Neutrophil (primary cell): ENCODE measurements around the gene SPG21.

Experiments used
- H3K27ac ChIP-seq: fragments of 200-600 bp; sonication (generic); 2 replicates; pipeline ENCODE4 v1.5.1; 2016; ENCODE audit warnings: mild to moderate bottlenecking, moderate library complexity
- H3K27me3 ChIP-seq: fragments of 200-600 bp; sonication (generic); 2 replicates; pipeline ENCODE4 v1.6.0; 2016; ENCODE audit warnings: mild to moderate bottlenecking
- H3K36me3 ChIP-seq: fragments of 200-600 bp; sonication (generic); 2 replicates; pipeline ENCODE4 v1.5.1; 2017
- H3K4me1 ChIP-seq, 2 experiments: fragments of 200-600 bp in 1 of 2; sonication (generic) in 1 of 2; 1 replicate in 1 of 2; 2 replicates in 1 of 2; pipeline versions ENCODE4 v1.5.1 to v1.6.1; 2013 to 2016; ENCODE audit warnings: low read depth in 1 of 2, low read length in 1 of 2, mild to moderate bottlenecking in 1 of 2, moderate library complexity in 1 of 2; ENCODE audit not compliant: control insufficient read depth in 1 of 2, insufficient read depth in 1 of 2
- H3K4me3 ChIP-seq, 2 experiments: fragments of 200-600 bp in 1 of 2; sonication (generic) in 1 of 2; 1 replicate in 1 of 2; 2 replicates in 1 of 2; pipeline ENCODE4 v1.5.1; 2013 to 2016; ENCODE audit warnings: low read depth in 1 of 2, low read length in 1 of 2, mild to moderate bottlenecking in 1 of 2, moderate library complexity in 1 of 2
- H3K9me3 ChIP-seq: fragments of 200-600 bp; sonication (generic); 2 replicates; pipeline ENCODE4 v1.5.1; 2016
- TF ChIP-seq, protein P1 (sequence below): fragments of 200-600 bp; sonication (generic); IDR thresholded peaks from 2 replicates; pipeline ENCODE4 v1.5.1; 2016; ENCODE audit warnings: antibody characterized with exemption

Gene SPG21

DNA sequence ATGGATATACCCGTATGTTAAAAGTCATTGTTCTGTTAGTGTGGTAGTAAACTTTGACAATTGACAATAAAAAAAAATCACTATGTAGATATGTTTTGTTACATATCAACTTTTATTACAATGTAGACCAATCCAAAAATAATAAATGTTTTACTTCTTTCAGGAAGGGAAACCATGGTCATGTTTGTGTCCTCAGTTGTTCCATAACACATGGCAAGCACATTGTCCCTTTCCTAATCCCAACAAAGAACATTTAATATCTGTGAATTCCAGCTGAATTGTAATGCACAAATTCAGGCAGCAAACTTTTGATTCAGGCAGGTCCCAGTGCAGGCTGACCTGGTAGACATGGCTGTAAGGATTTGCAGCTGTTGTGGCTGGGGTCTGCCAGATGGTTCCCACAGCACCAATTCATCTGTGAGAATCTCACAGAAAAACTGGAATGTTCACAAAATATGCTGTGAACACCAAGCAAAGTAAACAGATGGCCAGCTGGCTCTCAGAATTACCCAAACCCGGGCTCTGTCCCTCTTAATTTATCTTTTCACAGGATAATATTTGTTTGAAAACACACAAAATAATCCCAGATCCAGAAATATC lies 1.9 kb upstream of the SPG21 start:
- H3K27ac ChIP-seq, result no peak overlapping the region
- H3K36me3 ChIP-seq, result peaks cover 4% of the 10 kb centered on the region

DNA sequence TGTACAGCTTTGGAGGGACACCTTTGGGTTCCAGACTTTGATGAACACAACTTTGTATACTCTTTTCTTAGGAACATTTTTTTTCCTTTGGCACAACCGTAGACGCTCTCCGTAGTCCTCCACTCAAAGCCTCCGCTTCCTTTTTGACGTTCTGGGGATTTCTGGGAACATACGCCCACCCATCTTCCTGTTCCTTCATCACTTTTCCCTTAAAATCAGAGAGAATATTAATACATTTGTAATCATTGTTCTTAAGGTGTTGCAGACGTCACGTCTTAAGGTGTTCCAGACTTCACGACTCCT lies 405 bp upstream of the SPG21 start:
- H3K4me3 ChIP-seq, result peak overlapping the region; percentile 98

More for the DNA sequence above, 1.9 kb upstream of the SPG21 start:
- TF ChIP-seq, protein P1, sequence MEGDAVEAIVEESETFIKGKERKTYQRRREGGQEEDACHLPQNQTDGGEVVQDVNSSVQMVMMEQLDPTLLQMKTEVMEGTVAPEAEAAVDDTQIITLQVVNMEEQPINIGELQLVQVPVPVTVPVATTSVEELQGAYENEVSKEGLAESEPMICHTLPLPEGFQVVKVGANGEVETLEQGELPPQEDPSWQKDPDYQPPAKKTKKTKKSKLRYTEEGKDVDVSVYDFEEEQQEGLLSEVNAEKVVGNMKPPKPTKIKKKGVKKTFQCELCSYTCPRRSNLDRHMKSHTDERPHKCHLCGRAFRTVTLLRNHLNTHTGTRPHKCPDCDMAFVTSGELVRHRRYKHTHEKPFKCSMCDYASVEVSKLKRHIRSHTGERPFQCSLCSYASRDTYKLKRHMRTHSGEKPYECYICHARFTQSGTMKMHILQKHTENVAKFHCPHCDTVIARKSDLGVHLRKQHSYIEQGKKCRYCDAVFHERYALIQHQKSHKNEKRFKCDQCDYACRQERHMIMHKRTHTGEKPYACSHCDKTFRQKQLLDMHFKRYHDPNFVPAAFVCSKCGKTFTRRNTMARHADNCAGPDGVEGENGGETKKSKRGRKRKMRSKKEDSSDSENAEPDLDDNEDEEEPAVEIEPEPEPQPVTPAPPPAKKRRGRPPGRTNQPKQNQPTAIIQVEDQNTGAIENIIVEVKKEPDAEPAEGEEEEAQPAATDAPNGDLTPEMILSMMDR, result no peak
- H3K4me1 ChIP-seq, result peaks cover 27 to 34% of the 10 kb centered on the region in 2 experiments
- H3K27me3 ChIP-seq, result no peaks in the 10 kb centered on the region
- H3K4me3 ChIP-seq, result no peak overlapping the region
- no peaks in the 10 kb centered on the region for H3K9me3 ChIP-seq

DNA sequence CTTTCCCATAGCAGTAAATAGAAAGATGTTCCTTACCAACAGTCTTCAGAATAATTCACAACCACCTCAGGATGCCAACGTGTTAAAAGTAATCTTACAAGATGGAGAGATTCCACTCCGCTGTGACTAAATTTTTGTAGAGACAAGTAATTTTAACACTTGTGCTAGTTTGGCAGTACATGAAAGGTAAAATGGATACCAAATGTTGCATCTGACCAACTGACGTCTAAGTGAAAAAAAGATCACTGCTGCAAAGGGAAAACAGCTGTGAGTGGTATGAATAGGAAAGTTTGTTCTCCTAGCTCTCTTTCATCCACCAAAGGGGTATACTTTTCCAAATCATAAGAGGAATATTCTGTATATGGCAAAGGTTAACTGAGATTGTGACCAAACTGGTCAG lies 2.6 kb downstream of the SPG21 start:
- TF ChIP-seq, protein P1, result no peak
- Histone ChIP-seq H3K9me3 (no peaks in the 10 kb centered on the region), H3K4me1 (peaks cover 72 to 76% of the 10 kb centered on the region in 2 experiments), H3K27ac (peak overlapping the region; percentile 97), H3K27me3 (no peaks in the 10 kb centered on the region), H3K36me3 (peaks cover 12% of the 10 kb centered on the region), H3K4me3 (peak overlapping the region in 1 of 2 experiments; percentile 98)

More for the DNA sequence above, 405 bp upstream of the SPG21 start:
- H3K4me1 ChIP-seq, result peaks cover 42 to 49% of the 10 kb centered on the region in 2 experiments
- H3K27ac ChIP-seq, result peak overlapping the region; percentile 97
- H3K9me3 ChIP-seq, result no peaks in the 10 kb centered on the region
- peaks cover 4% of the 10 kb centered on the region for H3K36me3 ChIP-seq
- H3K27me3 ChIP-seq, result no peaks in the 10 kb centered on the region
- TF ChIP-seq, protein P1, result no peak

DNA sequence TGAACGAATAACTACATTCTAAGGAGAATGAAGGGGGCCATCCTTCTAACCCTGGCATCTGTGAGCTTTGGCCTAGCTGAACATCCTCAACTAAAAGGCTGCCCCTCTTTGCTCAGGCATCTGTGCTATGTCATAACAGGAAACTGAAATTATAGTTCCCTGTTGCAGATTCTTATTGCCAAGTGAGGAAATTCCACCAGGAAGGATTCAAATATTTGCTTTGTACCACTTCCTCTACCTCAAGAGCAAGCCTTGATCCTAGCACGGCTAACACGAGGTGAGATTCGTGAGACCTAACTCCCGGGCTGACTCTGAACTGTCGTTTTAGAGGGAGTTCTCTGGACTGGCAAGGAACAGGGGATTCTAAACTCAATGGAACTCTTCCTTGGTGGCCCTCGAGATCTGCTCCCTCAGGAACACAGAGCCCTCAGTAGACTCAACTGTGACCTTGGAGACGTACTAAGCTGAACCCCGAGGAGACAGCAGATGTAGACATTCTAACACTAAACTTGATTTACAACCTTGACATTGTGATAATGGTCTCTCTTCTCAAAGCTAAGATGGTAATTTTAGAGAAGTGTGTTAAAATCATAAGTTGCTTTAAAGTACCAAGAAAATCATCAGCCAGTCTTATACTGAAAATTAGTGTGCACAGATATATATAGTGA lies 4.2 kb downstream of the SPG21 start:
- Histone ChIP-seq H3K36me3 (peaks cover 17% of the 10 kb centered on the region), H3K27me3 (no peaks in the 10 kb centered on the region), H3K4me3 (peak overlapping the region; percentile 39 to 41), H3K27ac (peak overlapping the region; percentile 97), H3K9me3 (no peaks in the 10 kb centered on the region), H3K4me1 (peaks cover 75 to 81% of the 10 kb centered on the region in 2 experiments)
- TF ChIP-seq, protein P1, result no peak

DNA sequence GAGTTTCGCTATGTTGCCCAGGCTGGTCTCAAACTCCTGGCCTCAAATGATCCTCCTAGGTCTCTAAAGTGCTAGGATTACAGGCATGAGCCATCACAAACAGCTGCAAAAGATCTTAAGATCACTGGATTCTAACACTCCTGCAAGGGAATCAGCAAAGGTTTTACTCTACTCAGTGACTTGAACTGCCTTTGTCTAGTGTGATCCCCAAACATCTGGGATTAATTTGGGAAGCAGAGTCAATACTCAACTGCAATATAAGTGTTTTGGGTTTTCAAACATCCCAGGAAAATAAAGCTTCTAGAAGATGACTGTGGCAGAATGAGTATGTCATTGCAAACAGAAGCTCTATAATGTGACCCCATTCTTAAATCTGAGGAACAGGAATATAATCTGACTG lies 7.2 kb downstream of the SPG21 start:
- TF ChIP-seq, protein P1, result no peak
- Histone ChIP-seq H3K4me3 (no peak overlapping the region), H3K27ac (peak overlapping the region; percentile 97), H3K4me1 (peaks cover 57% of the 10 kb centered on the region in 2 experiments), H3K9me3 (no peaks in the 10 kb centered on the region), H3K36me3 (peaks cover 41% of the 10 kb centered on the region), H3K27me3 (no peaks in the 10 kb centered on the region)
